Activated naive CD4-positive, alpha-beta T cell treated with anti-CD3 and anti-CD28 coated beads, Interleukin-2, amount 50 U/mL, for 72 hours (primary cell): ENCODE measurements around the gene AHDC1. TPM values are rescaled to one million over a fixed set of nuclear protein-coding genes. Genes with fewer than 3 reads are reported as not detected.
"Not testable (repeated sequence)": the region's sequence is repeated elsewhere in the genome, so short reads cannot be mapped to it uniquely, and the experiment has no call there.

ENCODE experiments used
- ATAC-seq, 2 donors: fragments of 150-1000 bp; cut with Tn5 transposase; 2 replicates each; pipeline ENCODE4 v1.10.0; 2021; ENCODE audit warnings: mild to moderate bottlenecking in 2 of 2, moderate library complexity in 2 of 2
- DNase-seq, 2 donors: peaks; one replicate each; pipeline ENCODE4 v3.0.0; 2021 to 2022; ENCODE audit warnings: low spot score in 2 of 2
- H3K27ac Mint-ChIP-seq, 2 donors: one replicate each; pipeline ENCODE4 v1.8.0; 2022; ENCODE audit warnings: mild to moderate bottlenecking in 2 of 2, mixed read lengths in 2 of 2
- H3K36me3 Mint-ChIP-seq, 2 donors: one replicate each; pipeline ENCODE4 v1.8.0; 2022; ENCODE audit warnings: mixed read lengths in 2 of 2
- H3K9me3 Mint-ChIP-seq, 2 donors: one replicate each; pipeline ENCODE4 v1.8.0; 2022; ENCODE audit warnings: mixed read lengths in 2 of 2
- total RNA-seq, 2 donors: library from RNA; stranded (reverse); gene quantifications; one replicate each; pipeline ENCODE4 v1.2.3, GENCODE V29; 2022

AHDC1 gene
- total RNA-seq, 2 donors from 2014 or later = 12.8 to 16.5 TPM

GRCh38 chr1:27544834-27545233 is 59.1 kb downstream of the AHDC1 start:
- Mint-ChIP-seq H3K27ac (peak overlapping the region in 1 of 2 donors; percentile 8), H3K9me3 (no peaks in the 10 kb centered on the region), H3K36me3 (no peaks in the 10 kb centered on the region)
- DNase-seq (no peak), ATAC-seq (no peak)

GRCh38 chr1:27543284-27543683 is 60.7 kb downstream of the AHDC1 start:
- H3K27ac Mint-ChIP-seq = peak overlapping the region; percentile 25 to 75
- no peaks in the 10 kb centered on the region for H3K36me3 Mint-ChIP-seq
- H3K9me3 Mint-ChIP-seq = no peaks in the 10 kb centered on the region
- DNase-seq = no peak
- no peak for ATAC-seq

GRCh38 chr1:27542463-27543273 is 61.3 kb downstream of the AHDC1 start:
- H3K36me3 Mint-ChIP-seq = no peaks in the 10 kb centered on the region
- peak overlapping the region; percentile 75 to 86 for H3K27ac Mint-ChIP-seq
- DNase-seq (peak; percentile 38 to 75), ATAC-seq (peak; percentile 87 to 93)
- H3K9me3 Mint-ChIP-seq = no peaks in the 10 kb centered on the region

DNA sequence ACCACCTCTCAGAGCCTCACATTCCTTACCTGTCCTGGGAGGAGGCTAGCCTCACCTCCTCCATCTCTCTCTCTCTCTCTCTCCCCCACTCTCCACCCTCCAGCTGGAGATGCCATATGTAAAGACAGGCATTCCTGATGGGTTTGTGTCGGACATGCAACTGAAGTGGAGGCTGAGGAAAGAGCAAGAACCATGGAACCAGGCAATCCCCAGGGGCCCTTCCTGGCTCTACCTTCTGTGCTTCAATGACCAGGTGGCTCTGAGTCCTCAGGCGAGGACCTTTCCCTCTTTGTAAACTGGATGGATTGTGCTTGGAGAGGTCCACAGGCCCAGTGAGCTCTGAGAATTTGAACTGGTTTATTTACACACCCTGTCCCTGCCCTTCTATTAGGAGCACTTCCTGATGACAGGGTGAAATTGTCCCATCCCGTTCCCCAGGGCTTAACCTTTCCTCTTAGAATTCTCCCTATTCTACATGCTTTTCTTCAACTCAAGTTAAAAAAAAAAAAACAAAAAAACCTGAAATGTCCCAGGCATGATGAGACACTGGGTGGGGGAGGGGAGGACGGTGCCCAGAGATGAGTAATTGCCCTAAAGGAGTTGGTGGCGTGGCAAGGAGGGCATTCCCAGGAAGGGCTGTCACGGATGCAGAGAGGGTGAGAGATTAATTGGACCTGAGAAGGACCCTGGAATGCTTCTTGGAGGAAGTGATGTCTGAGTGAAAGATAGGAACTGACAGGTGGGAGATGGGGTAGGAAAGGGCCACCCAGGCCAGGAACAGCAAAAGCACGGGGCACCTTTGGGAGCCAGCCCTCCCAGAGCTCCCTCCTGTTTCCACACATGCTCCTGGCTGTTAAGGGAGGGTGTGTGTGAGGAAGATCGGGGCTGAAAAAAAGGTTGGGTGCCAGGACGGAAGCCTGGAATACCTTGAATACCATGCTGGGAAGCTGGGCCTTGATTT is 63.8 kb downstream of the AHDC1 start:
- Mint-ChIP-seq H3K9me3 (no peaks in the 10 kb centered on the region), H3K27ac (peak overlapping the region in 1 of 2 donors; percentile 57), H3K36me3 (no peaks in the 10 kb centered on the region)
- no peak for DNase-seq
- ATAC-seq = no peak

- Mint-ChIP-seq H3K9me3 (no peaks in the 10 kb centered on the region), H3K36me3 (no peaks in the 10 kb centered on the region), H3K27ac (no peak overlapping the region)
- DNase-seq (no peak), ATAC-seq (no peak)
Observed at GRCh38 chr1:27538793-27539192, 65.2 kb downstream of the AHDC1 start.

DNA sequence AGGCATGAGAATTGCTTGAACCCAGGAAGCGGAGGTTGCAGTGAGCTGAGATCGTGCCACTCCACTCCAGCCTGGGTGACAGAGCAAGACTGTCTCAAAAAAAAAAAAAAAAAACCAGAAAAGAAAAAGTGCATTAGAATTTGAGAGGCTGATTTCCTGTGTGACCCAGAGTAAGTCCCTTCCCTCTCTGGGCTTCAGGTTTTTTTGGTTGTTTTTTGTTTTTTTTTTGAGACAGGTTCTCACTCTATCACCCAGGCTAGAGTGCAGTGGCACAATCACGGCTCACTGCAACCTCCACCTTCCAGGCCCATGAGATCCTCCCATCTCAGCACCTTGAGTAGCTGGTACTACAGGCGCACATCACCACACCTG is 65.7 kb downstream of the AHDC1 start:
- not testable (repeated sequence) for H3K9me3 Mint-ChIP-seq, ATAC-seq, DNase-seq, H3K36me3 Mint-ChIP-seq, H3K27ac Mint-ChIP-seq

DNA sequence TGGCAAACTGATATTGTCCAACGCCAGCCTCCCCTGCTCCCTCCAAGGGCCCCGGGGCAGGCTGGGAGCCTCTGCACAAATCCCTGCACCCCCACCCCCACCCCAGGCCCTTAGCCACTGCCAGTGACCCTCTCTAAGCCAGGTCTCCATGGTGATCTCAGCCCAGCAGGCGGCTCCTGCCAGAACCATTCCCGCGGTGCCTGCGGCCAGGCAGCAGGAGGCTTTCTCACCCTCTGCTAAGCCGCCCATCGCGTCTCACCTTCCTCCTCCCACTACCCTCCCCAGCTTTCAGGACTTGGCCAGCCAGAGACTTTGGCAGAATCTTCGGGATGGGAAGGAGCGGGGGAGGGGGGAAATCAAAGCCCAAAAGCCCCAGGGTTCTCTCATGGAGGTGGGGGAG is 67.2 kb downstream of the AHDC1 start:
- ATAC-seq = no peak
- H3K36me3 Mint-ChIP-seq = no peaks in the 10 kb centered on the region
- no peaks in the 10 kb centered on the region for H3K9me3 Mint-ChIP-seq
- no peak for DNase-seq
- H3K27ac Mint-ChIP-seq = no peak overlapping the region

DNA sequence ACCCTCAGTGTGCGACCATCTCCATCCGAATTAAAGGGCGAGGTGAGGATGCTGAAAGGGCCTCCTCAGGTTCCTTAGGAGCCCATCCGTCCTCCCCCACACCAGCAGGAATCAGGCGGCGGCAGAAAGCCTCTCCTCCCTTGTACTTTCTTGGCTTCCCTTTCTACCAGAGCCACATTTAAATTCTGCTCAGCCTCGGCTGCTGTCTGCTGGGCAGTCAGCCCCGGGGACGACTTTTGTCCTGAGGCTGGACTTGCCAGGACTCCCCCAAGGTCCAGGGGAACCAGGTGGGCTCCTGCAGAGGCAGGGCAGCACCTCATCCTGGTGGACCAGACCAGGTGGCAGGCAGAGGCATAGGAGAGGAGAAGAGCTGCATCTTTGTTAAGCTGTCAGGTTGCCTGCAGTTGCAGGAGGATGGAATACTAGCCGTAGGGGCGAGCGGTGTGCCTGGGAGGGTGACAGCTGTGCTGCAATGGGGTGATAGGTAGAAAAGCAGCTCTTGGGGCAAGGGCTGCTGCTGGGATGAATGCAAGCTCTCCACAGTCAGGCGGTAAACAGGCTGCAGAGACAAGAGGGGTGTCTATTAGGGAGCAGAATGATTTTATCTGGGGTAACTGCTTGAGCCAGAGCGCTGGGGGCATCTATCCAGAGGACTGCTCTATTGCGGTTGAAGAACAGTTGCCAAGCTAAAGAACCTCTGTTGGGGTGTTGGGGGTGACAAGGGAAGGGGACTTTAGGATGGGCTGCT is 67.8 kb downstream of the AHDC1 start:
- H3K36me3 Mint-ChIP-seq = no peaks in the 10 kb centered on the region
- peak overlapping the region in 1 of 2 donors; percentile 11 for H3K27ac Mint-ChIP-seq
- DNase-seq (no peak), ATAC-seq (no peak)
- no peaks in the 10 kb centered on the region for H3K9me3 Mint-ChIP-seq

GRCh38 chr1:27535386-27535785 is 68.6 kb downstream of the AHDC1 start:
- DNase-seq (no peak), ATAC-seq (no peak)
- Mint-ChIP-seq H3K9me3 (no peaks in the 10 kb centered on the region), H3K36me3 (no peaks in the 10 kb centered on the region), H3K27ac (peak overlapping the region in 1 of 2 donors; percentile 5)

DNA sequence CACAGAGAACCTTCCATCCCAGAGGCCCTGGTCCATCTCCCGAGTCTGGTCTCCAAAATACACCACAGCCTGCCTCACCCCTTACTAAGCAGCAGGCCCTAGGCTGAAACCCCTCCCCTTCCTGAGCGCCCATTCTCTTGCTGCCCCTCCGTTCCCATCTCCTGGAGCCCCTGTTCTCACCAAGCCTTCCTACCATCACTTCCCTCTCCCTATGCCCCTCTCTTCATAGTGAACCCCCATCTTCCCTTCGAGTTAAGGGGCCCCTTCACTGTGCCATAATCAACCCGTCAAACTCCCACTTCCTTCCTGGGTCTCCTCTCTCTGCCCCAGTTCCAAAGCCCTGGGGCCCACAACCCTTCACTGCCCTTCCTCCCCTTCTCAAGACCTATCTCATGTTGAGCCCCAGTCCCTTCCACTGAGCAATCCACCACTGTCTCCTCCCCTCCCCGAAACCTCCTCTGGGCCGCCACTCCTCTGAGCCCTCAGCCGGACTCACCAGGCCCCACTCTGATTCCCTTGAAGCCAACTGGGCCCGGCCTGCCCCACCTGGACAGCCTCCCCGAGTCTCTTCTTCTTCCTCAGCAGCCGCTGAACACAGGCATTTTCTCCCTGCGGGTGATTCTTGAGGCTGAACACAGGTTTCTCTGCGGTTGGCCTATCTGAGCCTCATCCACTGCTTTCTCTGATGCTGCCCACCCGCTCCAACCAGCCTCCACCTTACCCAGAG is 71.8 kb downstream of the AHDC1 start:
- Mint-ChIP-seq H3K36me3 (no peaks in the 10 kb centered on the region), H3K9me3 (no peaks in the 10 kb centered on the region), H3K27ac (peak overlapping the region; percentile 48 to 62)
- ATAC-seq (no peak), DNase-seq (no peak)

GRCh38 chr1:27530192-27530591 is 73.8 kb downstream of the AHDC1 start:
- DNase-seq (no peak), ATAC-seq (no peak)
- H3K9me3 Mint-ChIP-seq = no peaks in the 10 kb centered on the region
- no peak overlapping the region for H3K27ac Mint-ChIP-seq
- H3K36me3 Mint-ChIP-seq = peaks cover 0 to 9% of the 10 kb centered on the region in 2 donors

DNA sequence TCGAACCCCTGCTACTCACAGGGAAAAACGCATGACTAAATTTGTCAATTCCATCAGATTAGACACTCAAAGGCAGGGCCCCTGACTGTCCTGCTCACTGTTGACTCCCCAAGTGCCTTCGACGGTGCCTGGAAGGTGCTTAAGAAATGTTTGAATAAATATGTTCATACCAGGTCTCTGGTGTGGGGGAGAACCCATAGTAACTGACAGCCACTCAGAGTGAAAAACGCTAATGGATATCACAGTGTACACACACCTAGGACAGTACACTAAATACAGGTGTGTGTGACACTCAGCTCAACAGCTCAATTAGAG is 74.3 kb downstream of the AHDC1 start:
- no peak for DNase-seq
- H3K27ac Mint-ChIP-seq = no peak overlapping the region
- H3K36me3 Mint-ChIP-seq = peaks cover 0 to 9% of the 10 kb centered on the region in 2 donors
- H3K9me3 Mint-ChIP-seq = no peaks in the 10 kb centered on the region
- ATAC-seq = no peak

DNA sequence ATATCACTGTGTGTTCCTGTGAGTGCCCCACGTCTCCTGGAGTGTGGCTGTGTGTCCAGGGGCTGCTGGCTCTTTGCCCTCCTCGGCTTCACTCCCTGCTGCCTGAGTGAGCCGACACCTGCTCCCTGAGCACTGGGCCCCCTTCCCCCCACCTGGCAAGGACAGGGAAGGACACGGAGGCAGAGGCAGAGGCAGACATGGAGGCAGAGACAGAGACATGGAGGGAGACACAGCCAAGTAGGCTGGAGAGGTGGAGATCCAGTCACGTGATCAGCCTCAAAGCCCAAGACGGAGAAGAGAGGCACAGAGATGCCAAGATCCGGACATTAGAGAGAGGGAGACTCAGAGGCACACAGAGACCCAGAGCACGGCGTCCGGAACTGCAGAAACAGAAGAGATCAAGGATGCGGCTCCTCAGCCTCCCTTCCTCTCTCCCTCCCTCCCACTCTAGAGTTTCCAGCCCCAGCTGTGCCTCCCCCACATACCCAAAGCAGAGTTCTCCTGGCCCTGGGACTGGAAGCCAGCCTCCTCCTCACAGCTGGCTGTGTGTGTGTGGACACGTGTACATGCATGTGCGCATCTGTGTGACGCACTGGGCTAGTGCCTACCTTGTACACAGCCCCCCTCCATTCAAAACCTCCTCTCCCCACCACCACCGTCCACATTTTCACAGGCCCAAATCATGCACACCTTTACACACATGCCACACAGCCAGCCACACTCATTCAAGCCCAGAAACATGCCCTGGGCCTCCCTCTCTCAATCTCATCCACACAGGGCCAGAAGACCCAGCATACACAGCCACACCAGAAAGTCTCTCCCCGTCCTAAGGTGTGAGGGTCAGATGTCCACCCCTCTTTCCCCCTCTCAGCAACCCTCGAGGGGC is 74.9 kb downstream of the AHDC1 start:
- ATAC-seq (no peak), DNase-seq (no peak)
- Mint-ChIP-seq H3K36me3 (peaks cover 0 to 9% of the 10 kb centered on the region in 2 donors), H3K27ac (no peak overlapping the region), H3K9me3 (no peaks in the 10 kb centered on the region)

DNA sequence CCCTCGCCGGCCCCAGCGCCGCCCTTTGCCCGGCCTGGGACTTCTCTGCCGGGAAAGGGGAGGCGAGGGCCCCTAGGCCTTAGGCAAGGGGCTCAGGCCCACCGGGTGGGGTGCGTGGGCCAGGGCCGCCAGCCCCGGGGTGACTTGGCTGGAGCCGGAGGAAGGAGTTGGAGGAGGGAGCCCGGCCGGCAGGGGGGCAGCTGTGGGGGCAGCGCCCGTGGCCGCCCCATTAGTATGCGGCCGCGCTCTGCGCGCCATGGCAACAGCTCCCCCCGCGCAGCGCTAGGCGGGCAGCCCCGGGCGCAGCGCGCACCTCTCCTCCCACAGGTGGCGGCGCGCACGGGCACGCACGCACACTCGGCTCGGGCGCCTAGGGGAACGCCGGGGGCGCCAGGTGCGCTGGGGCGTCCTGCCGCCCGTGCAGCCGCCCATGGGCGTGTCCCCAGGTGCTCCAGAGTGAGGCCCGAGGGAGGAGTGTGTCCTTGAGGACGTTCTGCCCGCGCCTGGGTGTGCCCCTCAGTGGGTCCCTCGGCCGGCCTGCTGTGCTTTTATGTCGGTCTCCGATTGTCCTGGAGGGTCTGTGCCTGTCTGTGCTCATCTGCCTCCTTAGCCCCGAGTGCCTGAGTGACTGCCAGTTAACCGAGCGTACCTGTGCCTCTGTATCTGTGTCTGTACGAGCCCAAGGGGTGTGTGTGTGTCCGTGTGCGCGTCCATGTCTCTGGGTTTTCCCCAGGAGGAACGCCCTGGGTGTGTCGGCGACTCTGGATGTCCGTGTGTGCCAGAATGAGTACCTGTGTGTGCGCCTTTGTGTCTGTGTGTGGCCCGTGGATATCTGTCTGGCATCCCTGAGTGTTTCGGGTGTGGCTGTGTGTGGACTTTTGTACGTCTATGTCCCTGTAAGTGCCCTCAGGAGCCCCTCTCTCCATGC is 75.8 kb downstream of the AHDC1 start:
- Mint-ChIP-seq H3K36me3 (peaks cover 0 to 9% of the 10 kb centered on the region in 2 donors), H3K27ac (no peak overlapping the region), H3K9me3 (no peaks in the 10 kb centered on the region)
- peak; percentile 21 to 33 for ATAC-seq
- DNase-seq = peak in 1 of 2 donors; percentile 60
